IPS DF 4.7 (cell line): ENCODE data around the gene EVX2.

Experiments used
- DNase-seq: peaks from one replicate; pipeline ENCODE4 v3.0.0-alpha.2; 2013; ENCODE audit warnings: low spot score; ENCODE audit errors: extremely low read depth

EVX2 gene

DNA sequence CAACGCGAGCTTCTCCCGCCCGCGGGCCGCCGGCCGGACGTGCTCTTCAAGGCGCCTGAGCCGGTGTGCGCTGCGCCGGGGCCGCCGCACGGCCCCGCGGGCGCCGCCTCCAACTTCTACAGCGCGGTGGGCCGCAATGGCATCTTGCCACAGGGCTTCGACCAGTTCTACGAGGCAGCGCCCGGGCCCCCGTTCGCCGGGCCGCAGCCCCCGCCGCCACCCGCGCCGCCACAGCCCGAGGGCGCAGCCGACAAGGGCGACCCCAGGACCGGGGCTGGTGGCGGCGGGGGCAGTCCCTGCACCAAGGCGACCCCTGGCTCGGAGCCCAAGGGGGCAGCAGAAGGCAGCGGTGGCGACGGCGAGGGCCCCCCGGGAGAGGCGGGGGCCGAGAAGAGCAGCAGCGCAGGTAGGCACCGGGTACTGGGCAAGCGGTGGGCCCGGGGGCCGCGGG, 24.0 kb upstream of the EVX2 start:
- DNase-seq: no peak

DNA sequence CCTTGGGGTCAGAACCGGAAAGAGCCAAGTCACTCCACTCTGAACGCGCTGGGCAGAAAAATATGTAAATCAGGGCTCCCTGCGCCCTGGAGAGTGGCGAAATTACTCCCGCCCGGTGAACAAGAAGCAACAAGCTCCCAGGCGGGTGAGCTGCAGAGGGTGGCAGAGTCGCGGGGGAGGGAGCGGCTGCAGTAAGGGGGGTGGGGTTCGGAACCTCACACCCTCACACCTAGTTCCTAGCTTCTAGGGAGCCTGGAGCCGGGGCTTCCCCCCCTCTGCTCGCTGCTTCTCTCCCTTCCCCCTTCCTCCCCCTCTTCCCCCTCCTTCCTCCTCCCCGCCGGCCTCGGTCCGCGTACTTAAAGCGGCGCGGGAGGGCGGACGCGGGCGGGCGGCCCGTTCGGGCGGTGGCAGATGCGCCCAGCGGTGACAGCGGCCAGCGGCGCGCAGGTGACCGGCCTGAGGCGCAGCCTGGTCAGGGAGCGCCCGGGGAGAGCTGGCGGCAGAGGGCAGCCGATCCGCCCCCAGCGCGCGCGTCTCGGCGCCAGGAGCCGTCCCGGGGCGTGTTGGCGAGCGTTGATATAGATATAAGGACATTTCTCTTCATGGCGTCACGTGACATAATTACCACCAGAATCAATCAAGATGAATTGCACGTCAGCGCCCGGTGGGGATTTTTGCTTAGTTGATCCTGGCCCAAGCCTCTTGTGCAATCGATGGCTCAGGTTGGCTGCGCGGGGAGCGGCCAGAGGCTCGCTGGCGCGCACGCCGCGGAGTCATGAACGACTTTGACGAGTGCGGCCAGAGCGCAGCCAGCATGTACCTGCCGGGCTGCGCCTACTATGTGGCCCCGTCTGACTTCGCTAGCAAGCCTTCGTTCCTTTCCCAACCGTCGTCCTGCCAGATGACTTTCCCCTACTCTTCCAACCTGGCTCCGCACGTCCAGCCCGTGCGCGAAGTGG, 23.1 kb upstream of the EVX2 start, which contains the start of gene HOXD11:
TSS of gene HOXD11 (plus strand) at position 700 of the 959 bp plus-strand sequence. CDS start at position 776, 76 bp downstream.
- DNase-seq: no peak

- no peak for DNase-seq
These were observed 22.2 kb upstream of the EVX2 start for GRCh38 chr2:176105730-176106580.

DNA sequence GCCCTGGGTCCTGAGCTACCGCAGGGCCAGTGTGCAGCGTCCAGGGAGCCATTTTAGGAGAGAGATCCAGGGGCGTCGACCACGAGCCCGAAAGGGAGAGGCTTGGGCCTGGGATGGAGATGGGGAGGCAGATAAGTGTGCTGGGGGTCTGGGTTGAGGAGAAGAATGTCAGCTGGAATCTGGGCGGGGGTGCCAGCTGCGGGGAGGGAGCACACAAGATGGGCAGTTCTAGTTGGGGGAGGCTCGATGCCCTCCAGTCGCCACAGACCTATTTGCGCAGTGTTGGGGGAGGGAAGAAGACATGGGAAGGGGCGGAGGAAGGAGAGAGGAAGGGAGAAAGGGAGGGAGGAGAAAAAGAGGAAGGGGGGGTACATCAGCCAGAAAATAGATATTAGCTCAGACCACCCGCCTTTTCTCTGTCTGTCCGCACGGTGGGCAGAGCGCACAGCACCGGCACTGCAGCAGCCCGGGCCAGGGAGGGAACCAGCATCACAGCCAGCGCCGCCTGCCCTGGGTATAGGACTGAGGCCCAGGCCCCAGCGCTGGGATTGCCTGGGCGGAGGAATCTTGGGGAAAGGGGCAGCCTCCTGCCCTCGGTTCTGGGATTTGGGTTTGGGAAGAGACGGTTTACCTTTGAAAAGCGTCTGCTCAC, 21.4 kb upstream of the EVX2 start:
- DNase-seq: no peak

- no peak for DNase-seq
These were observed 20.7 kb upstream of the EVX2 start for GRCh38 chr2:176104316-176105077.

- no peak for DNase-seq
These were observed 20.1 kb upstream of the EVX2 start for GRCh38 chr2:176103742-176104315.

GRCh38 chr2:176103194-176103593, 19.4 kb upstream of the EVX2 start:
- DNase-seq: no peak

GRCh38 chr2:176102309-176102866, 18.6 kb upstream of the EVX2 start:
- DNase-seq: no peak

DNA sequence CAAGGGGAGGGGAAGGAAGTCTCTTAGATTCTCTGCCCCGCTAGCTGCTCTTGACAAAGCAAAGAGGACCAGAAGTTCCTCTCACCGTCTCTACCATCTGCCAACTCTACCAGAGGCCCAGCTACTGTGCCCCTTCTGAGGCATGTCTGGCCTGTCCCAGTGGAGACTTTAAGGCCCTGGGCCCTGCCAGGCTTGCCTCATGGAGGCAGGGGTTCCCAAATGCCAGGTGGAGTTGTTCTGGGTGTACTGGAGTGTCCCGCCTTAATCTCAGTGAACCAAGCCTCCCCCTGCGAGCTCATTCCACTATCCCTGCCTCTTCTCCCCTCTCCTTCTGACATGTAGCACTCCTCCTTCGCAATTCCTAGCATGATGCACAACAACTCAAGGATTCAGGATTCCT, 18.1 kb upstream of the EVX2 start:
- no peak for DNase-seq

DNA sequence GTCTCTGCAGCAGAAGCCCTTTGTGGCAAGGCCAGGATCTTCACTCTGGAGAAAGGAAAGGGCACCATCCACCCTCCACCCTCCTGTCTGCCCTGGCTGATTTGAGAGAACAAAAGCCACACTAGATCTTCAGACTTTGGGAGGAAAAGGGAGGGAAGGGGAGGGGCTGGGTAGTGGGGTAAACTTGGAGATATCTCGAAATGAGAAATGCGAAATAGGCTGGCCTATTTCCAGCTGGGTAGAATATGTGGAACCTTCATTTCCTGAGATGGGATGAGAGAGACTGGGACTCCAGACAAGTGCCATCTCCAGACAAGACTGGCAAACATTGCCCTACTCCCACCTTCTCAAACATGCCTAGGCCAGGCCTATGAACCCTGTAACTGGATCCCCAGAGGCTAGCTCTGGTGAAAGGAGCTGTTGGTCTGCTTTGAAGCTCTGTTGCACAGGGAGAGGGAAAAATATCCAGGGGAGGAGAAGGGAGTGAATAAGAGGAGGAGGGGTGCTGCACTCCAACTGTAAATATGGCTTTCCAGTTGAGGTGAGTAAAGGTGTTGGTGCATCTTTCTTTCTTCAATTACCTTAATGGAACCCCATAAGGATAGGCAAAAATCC, 17.6 kb upstream of the EVX2 start:
- no peak for DNase-seq

DNA sequence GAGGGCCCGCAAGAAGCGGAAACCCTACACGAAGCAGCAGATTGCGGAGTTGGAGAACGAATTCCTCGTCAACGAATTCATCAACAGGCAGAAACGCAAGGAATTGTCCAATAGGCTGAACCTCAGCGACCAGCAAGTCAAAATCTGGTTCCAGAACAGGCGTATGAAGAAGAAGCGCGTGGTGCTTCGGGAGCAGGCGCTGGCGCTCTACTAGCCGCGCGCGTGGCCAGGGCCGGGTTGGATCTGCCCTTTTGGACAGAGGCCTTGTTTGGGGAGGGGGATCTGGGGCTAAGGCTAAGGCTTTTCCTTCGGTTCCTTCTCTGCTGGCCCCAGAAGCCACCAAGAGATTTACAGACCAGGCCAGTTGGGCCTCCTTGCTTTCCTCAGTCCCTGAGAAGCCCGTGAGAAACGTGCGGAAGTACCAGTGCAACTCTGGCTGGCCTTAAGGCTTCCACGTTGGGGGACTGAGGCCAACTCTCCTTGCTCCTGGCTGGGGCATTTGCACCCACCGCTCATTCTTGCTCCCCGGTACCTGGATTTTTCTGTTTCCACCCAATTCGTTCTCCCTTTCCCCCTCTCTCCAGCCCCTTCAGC, 16.9 kb upstream of the EVX2 start:
- DNase-seq: no peak

- DNase-seq: no peak
These were observed 16.2 kb upstream of the EVX2 start, which contains the start of gene HOXD12 for GRCh38 chr2:176099728-176100546. Gene HOXD12 (plus strand): TSS chr2:176099795. CDS start chr2:176099802, 7 bp downstream.

DNA sequence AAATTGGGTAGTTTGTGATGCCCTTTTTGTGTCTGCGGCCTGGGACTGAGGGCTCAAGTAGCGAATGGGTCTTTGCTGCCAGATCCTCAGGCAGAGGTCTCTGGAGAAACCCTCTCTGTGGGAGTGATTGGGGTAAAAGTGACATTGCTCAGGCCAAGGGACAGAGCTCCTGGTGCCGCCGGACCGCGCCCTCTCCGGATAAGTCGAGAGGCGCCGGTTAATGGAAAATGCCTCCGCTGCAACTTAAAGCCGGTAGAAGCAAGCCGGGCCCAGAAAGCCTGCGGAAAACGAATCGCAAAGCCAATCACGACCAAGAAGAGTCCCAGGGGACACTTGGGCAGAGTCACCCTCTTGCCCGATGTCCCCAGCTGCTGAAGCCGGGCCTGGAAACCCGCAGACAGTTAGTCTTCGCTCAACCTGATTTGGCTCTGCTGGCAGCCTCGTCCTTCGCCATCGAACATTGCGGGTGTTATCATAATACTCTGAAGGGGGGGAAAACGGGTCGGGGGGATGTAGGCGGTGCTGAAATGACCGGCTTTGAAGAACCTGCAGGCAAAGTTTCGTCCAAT, 15.5 kb upstream of the EVX2 start:
- no peak for DNase-seq

DNA sequence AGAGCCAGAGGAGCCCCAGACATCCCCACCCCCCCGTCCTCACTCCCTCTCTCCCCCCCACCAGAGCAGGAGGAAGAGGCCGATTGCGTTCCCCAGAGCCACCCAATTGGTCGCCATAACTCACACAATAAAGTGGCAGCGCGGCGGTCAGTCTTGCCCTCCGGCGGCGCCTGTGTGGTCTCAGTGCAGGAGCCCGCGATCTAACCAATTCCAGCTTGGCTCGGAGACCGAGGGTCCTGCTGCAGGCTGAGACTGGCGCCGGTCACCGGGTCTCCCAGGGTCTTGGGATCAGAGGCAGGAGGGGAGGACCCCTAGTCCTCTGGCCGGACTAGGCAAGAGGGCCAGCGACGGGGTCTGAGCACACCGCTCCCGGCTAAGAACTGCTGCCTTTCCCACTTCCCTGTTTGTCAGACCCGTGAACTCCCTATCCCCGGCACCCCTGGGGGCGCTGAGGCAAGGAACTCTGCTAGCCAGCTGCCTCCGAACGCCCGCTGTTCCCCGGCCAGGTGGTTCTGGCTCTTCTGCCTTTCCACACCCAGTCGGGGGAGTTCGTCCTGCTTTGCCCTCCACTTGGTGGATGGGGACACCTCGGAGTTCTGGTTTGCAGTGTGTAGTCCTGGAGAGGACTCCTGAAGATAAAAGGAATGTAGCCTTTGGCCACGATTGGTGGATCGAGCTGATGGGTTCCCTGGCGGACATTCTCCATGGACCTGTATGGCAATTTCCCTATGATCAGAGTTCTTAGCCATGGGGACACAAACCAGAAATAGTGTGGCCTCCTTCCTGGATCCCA, 14.8 kb upstream of the EVX2 start:
- no peak for DNase-seq

GRCh38 chr2:176097820-176098365, 14.1 kb upstream of the EVX2 start:
- no peak for DNase-seq

GRCh38 chr2:176096986-176097819, 13.4 kb upstream of the EVX2 start:
- DNase-seq: no peak
